ENCODE results near the gene POLR2L. TPM values are rescaled to one million over a fixed set of nuclear protein-coding genes. Genes with fewer than 3 reads are reported as not detected.

POLR2L gene
- 15.1 and 37.4 TPM in 2 replicates for total RNA-seq

GRCh38 chr11:842370-843002 lies at the start of gene POLR2L, which contains the start of gene TSPAN4:
POLR2L (minus strand) TSS chr11:842529; CDS start chr11:842508, 21 bp downstream.
TSPAN4 (plus strand) TSS chr11:842852; CDS start chr11:850305, 7,453 bp downstream.

GRCh38 chr11:832529-833113 lies 9.7 kb downstream of the POLR2L start, which contains the start of gene CD151:
CD151 (plus strand) TSS chr11:832952; CDS start chr11:836070, 3,118 bp downstream.

GRCh38 chr11:827897-828192 lies 14.5 kb downstream of the POLR2L start, which contains the start of gene CRACR2B:
CRACR2B (plus strand) TSS chr11:827919; CDS start chr11:828608, 689 bp downstream.

GRCh38 chr11:818396-819128 lies 23.8 kb downstream of the POLR2L start, which contains the start of gene PNPLA2:
PNPLA2 (plus strand) TSS chr11:818914; CDS start chr11:819719, 805 bp downstream.

GRCh38 chr11:809287-810039 lies 32.9 kb downstream of the POLR2L start, which contains the start of gene RPLP2:
RPLP2 (plus strand) TSS chr11:809967; CDS start chr11:810235, 268 bp downstream.

GRCh38 chr11:798093-798713 lies 44.1 kb downstream of the POLR2L start, which contains the start of gene SLC25A22:
SLC25A22 (minus strand) TSS chr11:798281; CDS start chr11:795006, 3,275 bp downstream.

GRCh38 chr11:789943-790342 lies 52.4 kb downstream of the POLR2L start, which contains the start of gene CEND1:
CEND1 (minus strand) TSS chr11:790090; CDS start chr11:788576, 1,514 bp downstream.

Other genes with a start within 250 kb of the POLR2L start
- gene IRF7, start 226.6 kb downstream of the POLR2L start, total RNA-seq = 10.8 and 21.7 TPM in 2 replicates
- gene CDHR5, start 217.6 kb downstream of the POLR2L start, total RNA-seq = not detected in 2 replicates
- gene SCT, start 215.3 kb downstream of the POLR2L start, total RNA-seq = not detected in 2 replicates
- not detected in 2 replicates for gene DRD4, start 205.3 kb downstream of the POLR2L start, total RNA-seq
- 31.1 and 41.1 TPM in 2 replicates for gene DEAF1, start 147.3 kb downstream of the POLR2L start, total RNA-seq
- 4.8 and 15.6 TPM in 2 replicates for gene TMEM80, start 146.7 kb downstream of the POLR2L start, total RNA-seq
- 165 and 183 TPM in 2 replicates for gene EPS8L2, start 136.3 kb downstream of the POLR2L start, total RNA-seq
- gene TALDO1, start 95.1 kb downstream of the POLR2L start, total RNA-seq = 259 and 288 TPM in 2 replicates
- 19.5 and 23.2 TPM in 2 replicates for gene GATD1, start 65.0 kb downstream of the POLR2L start, total RNA-seq
- not detected in 2 replicates for gene CEND1, start 52.4 kb downstream of the POLR2L start, total RNA-seq
- 9.2 and 11.3 TPM in 2 replicates for gene SLC25A22, start 44.2 kb downstream of the POLR2L start, total RNA-seq
- gene PIDD1, start 37.3 kb downstream of the POLR2L start, total RNA-seq = 4.8 and 7.2 TPM in 2 replicates
- gene RPLP2, start 32.6 kb downstream of the POLR2L start, total RNA-seq = 347 and 511 TPM in 2 replicates
- 11.1 and 11.9 TPM in 2 replicates for gene PNPLA2, start 23.6 kb downstream of the POLR2L start, total RNA-seq
- 0.43 and 2.4 TPM in 2 replicates for gene CRACR2B, start 14.6 kb downstream of the POLR2L start, total RNA-seq
- gene CD151, start 9.6 kb downstream of the POLR2L start, total RNA-seq = 274 and 430 TPM in 2 replicates
- 45.0 and 53.3 TPM in 2 replicates for gene TSPAN4, start 323 bp upstream of the POLR2L start, total RNA-seq
- 56.9 and 59.9 TPM in 2 replicates for gene CHID1, start 68.3 kb upstream of the POLR2L start, total RNA-seq
- gene AP2A2, start 83.3 kb upstream of the POLR2L start, total RNA-seq = 16.4 and 17.1 TPM in 2 replicates
- gene MUC6, start 194.2 kb upstream of the POLR2L start, total RNA-seq = not detected in 2 replicates
- not detected in 2 replicates for gene MUC2, start 232.3 kb upstream of the POLR2L start, total RNA-seq